Measurements from ENCODE around the gene SVIP.

SVIP gene, protein sequence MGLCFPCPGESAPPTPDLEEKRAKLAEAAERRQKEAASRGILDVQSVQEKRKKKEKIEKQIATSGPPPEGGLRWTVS

DNA sequence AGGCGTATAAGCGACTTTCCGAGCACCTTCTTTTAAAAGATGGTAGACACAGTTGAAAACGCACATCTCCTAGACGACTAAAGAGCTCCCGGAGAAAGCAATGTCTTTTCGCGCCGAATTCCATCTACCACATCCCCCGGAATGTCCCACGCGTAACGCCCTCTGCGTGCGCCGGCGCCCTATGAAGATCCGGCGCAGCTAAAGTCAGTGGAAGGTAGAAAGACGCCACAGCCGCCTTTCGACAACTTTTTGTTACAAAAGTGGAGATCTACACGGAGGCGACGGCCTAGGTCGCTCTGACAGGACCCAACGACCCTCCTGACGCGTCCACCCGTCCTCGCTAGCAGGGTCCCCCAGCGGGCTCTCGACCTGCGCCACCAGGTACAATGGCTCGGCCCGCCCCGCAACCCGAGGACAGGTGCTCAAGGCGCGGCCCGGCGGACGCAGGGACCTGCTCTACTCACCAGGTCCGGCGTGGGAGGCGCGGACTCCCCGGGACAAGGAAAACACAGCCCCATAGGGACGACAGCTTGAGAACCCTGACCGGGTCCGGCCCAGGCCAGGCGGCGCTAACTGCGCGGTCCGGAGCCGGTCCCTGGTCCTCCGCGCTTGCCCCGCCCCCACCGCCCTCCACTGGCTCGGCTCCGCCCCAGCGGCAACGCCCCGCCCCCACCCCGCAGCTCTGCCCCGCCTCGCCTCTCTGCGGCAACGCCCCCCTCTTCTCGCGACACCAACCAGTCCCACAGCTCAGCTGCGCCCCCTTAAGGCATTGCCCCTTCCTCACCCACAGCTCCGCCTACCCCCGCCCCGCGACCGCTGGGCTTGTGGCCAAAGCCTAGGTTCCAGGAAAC lies at the start of gene SVIP:
Gene SVIP (minus strand): TSS at position 571 of the 851 bp plus-strand sequence. CDS start 53 bp downstream, at position 518.
- peak; percentile 94 for DNase-seq

DNA sequence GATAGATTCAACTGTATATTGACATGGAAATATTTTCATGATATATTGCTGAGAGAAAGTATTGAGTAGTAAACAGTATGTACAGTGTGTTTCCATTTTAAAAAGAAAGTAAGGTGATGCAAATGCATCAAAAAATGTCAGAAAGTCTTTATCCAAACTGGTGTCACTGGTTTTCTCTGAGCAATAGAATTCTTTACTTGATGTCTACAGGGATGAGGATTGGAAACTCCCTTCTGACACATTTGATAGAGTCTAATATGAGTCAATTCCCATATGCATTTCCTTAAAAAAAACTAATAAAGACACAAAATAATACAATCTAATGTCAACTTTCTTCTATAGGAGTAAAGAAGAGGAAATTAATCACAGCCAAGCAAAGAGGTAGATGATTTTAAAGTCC lies 49.0 kb upstream of the SVIP start:
- no peak for DNase-seq

DNA sequence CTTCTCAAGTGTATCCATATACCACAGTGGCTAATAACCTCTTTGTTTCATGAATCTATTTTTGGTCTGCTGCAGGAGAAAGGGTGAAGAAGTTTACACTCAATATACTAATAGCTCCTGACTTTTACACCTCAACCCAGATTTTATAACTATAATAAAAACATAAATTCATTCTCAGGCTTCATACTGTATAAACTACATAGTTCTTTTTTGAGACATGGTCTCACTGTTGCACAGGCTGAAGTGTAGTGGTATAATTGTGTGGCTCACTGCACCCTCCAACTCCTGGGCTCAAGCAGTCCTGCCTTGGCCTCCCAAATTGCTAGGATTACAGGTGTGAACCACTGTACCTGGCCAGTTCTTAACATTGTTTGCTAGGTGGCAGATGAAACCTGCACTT lies 48.4 kb upstream of the SVIP start:
- no peak for DNase-seq

DNA sequence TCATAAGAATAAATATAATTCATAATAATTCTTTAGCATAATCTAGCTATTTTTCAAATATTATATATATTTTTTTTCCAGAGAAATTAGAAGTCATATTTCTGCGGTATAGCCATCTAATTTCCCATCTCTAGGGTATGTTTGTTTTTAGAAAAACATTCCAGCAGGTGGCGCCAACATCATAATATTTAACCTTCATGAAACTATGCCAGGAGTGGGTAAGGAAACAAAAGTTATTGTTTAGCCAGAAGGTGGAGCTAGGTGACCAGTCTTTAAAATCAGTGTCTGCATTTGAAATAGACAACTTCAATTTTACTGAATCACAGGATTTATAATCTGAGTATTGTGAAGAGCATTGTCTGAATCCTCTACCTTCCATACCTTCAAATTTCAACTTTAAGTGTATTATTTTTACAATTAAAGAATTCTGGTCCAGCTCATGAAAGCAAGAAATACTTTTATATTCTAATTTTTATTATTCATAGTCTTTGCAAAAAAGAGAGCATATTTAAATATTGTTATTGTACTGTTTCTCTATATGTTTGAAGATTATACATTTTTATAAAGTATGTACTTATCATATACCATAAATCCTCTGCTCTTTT lies 46.4 kb upstream of the SVIP start:
- peak; percentile 34 for DNase-seq

DNA sequence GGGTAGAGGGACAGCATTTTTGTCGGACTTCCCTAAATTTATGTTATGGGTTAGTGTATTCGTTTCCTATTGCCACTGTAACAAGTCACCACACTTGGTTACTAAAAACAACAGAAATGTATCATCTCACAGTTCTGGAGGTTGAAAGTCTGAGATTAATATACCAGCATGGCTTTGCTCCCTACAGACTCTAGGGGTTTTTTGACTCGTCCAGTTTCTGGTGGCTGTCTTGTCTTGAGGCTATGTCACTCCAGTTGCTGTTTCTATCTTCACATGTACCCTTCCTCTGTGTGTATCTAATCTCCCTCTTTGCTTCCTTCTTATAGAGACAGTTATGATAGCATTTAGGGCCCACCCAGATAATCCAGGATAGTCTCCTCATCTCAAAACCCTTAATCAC lies 39.7 kb upstream of the SVIP start:
- DNase-seq, result no peak

DNA sequence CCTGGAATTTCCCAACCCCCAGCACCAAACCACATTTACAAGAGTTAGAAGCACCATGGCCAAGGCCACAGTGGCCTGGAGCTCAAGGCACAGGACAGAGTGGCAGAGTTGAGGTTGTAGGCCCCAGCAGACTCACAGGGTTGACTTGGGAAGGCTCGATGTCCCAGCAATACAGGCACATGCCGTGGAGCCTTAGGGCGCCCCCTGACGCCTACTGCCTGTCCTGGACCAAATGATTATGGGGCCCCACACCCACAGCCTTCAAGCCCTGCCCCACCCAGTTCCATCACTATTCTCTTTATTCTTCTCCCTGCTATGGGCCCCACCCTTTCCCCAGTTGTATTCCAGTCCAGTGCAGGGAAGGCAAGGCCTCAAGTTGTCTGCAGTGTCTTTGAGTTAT lies 30.6 kb upstream of the SVIP start, which contains the start of gene CCDC179:
Gene CCDC179 (minus strand): TSS at position 234 of the 400 bp plus-strand sequence. CDS start 53 bp downstream, at position 181.
- DNase-seq, result no peak

DNA sequence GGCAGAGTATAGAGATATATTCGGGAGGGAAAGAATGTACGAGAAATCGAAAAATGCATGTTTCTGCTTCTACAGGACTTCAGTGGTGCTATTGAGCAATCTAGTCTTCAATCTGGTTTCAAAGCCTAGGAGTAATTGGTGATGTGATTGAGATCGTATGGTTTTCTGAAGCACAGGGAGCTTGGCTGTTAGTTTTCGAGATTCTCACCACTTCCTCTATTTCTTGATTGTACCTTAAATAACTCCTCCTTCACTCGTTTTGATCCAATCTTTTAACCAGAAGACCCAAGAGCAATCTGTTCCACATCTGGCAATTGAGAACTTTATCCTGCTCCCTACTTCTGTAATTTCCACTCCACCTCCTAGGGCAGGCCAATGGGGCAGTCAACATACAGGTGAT lies 30.2 kb upstream of the SVIP start:
- no peak for DNase-seq

DNA sequence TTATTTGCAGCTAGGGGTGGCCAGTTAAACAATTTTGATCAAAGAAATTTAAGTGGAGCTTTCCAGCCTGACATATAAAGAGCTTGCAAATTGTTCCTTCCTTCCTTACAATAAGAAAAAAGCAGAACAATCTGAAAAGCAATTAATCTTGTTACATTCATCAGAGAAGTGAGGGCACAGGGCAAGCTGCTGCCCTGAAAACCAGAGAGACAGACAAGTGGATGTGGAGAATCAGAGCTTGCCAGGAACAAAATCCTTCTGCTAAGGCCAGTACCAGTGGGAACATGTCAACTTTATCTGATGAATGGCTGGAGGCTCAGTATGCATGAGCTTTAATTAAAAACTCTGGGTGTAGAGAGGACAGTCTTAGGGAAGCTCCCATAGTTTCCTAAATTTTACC lies 21.9 kb upstream of the SVIP start:
- no peak for DNase-seq

DNA sequence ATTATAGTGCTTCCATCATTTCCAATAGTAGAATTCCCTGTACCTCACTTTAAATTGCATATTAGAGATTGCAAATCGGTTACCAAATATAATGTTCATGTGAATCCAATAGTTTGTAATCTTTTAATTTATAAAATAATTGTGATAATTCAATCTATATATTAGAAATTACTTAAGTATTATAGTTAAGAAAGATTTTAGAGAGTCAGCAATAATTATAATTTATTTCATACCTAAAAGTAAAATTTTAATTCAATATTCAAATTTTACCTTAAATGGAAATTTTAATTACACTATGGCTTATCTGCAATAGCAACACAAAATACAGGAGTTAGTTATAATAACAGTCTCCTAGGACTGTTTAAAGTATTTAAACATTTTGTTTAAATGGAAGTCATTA lies 17.1 kb upstream of the SVIP start:
- DNase-seq, result no peak

DNA sequence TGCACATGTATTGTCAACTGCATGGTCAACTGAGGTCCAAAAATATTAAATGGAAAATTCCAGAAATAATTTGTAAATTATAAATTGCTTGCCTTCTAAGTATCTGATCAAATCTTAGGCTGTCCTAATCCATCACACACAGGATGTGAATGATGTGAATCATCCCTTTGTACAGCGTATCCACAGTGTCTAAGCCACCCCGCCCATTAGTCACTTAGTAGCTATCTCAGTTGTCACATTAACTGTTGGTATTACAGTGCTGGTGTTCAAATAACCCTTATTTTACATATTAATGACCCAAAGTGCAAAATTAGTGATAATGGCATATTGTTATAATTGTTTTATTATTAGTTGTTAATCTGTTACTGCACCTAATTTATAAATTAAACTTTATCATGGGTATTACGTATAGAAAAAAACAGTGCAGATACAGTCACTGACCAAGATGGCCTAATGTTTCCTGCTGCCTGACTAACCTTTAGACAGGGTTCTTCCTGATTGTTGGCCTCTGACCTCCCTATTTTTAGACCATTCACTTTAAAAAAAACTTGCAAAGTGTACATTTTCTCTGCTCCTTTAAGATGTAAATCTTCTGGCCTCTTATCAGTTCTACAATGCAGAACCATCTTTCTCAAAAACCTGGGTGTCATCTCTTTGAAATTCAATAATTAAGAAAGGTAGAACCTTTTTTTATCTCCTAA lies 2.9 kb upstream of the SVIP start:
- DNase-seq, result no peak

DNA sequence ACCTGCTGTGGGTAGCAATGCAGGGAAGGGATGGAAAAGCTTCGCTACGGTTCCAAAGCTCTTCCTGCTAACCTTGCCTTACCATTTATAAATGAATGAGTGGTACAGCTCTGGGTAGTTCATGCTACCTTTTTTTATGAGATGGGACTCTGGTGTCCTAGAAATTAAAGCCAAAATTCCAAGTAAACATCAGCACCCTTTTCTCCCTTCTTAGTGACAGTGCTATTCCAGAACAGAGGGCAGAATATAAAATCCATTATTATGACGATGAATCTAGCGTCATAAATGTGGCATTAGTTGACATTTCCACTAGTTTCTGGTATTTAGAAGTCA lies 447 bp upstream of the SVIP start:
- no peak for DNase-seq

DNA sequence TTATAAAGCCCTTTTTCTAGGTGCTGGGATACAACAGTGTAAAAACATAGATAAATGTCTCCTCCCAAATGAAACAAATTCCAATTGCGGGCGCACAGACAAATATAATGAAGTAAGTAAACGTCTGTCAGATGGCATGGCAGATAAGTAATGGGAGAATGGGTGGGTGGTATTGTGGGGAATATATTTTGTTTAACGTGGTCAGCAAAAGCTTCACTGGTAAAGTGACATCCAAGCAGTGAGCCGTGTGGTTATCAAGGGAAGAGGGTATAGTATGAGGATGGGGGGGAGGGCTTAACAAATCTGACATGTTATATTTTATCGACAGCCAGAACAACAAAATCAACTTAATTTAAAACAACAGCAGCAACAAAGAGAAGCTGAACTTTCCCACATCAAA lies 1.2 kb downstream of the SVIP start:
- no peak for DNase-seq

DNA sequence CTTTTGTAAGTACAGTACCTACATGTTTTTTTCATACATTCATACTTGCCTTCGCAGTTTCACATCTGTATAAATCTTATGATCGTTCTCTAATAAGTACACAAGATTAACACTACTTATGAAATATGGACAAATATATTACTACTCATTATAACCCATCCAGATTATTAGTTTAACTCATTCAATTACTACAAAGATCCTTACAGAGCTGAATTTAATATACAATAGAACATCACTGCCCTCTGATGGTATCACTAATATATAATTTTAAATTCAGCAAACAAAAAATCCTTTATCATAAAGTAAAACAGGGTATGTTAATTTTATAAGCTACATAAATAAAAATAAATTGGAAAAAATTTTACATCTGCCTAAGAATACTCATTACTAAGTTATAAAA lies 7.4 kb downstream of the SVIP start:
- DNase-seq, result no peak

DNA sequence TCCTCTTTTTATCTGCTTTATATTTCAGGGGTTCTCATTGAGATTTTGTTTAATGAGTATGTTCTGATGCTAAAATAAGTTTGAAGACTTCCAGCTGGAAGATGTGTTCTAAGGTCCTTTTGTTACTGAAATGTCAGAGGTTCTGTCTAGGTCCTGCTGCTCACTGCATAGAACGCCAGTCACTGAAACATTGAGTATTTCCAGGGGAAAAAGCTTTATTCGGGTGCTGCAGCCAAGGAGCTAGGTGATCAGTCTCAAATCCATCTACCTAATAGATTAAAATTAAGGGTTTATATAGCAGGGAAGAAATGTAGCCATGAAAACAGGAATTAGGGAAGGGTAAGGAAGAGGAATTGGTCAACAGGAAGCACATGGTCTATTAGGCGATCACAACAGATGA lies 19.7 kb downstream of the SVIP start:
- no peak for DNase-seq

DNA sequence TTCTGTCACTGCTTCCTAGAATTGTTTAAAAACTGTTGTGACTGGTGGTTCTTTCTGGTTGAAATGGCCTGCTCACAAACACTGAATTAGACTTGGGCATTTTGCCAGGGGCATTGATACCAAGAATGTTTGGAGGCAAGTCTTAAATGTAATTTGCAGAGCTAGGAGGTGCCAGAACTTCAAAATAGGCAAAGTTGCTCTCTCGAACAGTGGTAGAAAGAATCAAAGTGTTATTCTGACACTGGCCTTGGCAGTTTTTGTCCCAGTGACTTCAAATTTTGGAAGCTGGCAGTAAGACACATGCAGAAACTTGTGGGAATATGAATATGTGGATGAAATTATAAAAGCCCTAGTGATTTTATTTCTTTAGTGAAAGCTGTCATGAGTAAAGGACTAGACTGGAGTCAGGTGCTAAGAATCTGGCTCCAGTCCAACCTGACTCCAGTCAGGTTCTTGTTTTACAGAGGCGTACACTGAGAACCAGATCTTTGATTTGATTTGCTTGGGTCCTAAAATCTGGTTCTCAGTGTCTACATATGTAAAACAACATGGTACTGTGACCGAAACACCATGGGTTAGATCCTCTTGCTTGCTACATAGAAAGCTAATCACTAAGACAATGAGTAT lies 20.9 kb downstream of the SVIP start:
- no peak for DNase-seq

DNA sequence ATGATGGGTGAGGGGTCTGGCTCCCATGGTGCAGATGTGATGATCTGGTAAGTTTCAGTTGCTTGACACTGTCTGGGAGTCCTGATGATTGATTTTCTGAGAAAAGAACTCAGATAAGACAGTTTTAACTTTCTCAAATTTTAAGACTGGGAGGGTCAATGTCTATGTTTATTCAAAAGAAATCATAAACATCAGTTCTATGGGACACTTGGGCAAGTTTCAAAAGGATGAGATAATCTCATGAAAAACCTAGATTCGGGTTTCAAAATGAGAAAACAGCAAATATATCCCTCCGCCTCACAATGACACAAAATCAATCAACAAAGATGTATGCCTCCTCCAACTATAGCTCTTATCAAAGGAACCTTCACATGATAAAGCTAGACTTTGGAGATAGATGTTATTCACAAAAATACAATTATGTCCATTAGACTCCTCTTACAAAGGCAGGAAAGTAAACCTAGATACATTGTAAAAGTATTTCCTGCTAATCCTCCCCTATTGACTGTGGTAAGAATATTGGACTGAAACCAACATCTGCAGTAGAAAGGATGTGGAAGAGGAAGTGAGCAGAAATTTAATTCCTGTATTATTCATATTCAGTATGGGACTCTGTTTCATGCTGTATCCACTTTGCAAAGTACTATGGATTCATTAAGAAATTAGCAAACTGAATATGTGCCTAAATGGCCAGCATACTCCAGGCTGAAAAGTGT lies 21.6 kb downstream of the SVIP start:
- DNase-seq, result no peak

DNA sequence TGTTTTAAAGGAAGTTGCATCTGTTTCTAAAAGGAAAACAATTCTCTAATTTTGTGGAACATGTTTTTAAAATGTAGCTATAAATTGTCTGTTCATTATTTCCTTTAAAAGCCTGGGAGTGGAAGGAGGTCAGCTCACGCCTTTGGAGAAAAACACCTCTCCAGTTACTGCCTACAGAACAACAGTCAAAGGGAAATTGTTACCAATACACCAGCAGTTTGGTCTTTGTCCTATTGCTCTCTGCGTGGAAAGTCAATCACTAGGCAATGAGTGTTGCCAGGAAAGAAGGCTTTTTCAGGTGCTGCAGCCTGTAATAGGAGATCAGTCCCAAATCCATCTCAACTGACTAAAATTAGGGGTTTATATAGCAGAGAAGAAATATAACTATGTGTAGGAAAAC lies 22.2 kb downstream of the SVIP start:
- no peak for DNase-seq

DNA sequence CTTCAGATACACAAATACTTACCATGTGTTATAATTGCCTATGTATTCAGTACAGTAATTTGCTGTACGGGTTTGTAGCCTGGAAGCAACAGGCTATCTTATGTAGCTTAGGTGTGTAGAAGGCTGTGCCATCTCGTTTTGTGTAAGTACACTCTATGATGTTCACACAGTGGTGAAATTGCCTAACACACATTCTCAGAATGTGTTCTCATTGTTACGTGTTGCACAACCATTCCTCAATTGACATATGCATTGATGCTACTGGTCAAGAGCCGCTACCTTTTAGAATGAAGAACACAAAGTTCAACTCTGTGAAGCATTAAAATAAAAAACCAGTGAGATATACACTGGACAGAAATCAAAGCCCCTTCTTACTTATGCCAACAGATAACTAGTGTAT lies 26.7 kb downstream of the SVIP start:
- no peak for DNase-seq

DNA sequence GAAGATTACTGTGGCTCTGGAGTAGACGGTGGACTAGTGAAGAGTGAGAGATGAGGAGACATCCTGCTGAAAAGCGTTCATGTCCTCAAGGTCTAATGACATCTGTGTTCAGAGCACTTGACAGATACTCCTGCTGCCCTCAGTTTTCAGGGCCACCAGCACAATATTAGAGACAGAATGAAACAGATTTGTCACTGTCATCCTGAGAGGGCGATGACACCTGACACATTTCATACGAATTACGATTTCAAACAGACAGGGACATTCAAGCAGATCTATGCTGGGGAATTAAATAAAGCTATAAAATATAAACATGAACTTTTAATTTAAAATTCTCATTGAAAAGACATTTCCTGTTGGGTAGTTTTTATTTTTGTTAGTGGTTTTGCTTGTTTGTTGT lies 29.1 kb downstream of the SVIP start:
- no peak for DNase-seq

DNA sequence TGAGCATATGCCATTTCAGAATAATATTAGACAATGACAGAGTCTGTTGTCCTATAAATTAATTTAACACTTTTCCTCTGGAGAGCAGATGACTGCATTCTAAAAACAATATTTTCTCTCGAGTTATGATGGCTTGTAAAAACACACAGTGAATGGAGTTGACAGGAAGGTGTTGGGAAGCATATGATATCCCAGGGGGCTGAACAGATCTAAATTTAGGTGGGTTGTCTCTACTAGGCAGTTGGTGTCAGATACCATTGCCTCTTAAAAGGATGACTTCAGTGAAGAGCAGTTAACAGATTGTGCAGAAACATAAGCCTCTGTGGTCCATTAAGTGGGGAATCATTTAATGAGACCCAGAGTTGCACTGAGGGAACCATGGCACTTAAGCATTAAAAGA lies 30.7 kb downstream of the SVIP start:
- DNase-seq, result no peak

DNA sequence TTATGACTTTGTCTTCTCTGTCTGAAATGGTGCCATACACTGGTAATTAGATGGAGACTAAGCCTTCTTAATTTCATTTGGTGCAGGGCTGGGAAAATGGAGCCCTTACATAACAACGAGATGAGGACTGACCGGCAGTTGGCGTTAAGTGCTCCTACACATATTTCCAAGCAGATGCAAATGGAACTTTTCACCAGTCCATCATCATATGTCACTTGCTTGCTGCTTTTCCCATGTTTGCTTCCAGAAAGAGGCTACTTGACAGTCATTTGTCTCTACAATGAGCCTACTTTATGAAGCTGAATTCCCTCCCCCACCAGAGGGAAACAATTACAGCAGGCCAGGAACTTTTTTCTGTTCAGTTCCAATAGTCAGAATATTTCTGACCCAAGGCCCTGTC lies 32.6 kb downstream of the SVIP start:
- DNase-seq, result no peak

DNA sequence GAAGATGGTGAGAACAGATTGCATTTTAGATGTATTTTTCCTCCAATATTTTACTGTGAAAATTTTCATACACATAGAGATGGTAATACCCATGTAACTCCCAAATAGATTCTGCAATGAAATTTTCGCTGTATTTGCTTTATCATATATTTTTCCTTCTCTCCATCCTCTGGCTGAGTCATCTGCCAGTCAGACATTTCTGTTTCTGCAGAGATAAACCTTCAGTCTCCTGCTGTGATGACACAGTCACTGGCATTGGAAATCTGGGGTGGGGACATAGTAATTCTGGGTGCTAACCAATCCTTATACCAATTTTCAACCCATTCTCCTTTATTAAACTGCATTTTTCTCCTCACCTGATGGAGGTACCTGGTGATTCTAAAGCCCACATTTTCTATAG lies 33.7 kb downstream of the SVIP start:
- no peak for DNase-seq

DNA sequence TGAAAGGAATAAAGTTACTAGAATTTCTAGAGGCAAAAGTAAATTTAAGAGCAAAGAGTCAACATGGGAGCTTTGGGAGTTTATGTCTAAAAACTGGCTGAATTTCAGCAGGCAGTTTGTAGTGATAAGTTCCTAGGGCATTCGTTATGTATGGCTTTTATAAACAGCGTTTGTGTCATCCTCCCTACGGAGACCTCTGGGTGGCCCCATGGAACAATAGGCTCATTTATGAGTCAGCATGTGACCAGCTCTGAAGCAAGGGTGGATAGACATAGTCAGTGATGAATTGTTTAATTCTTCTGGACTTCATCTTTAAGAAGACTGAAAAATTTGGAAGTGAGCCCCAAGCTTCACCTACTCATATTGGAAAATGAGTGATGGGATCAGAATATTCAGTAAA lies 37.1 kb downstream of the SVIP start:
- DNase-seq, result no peak
